ENCODE measurements around the gene SGIP1.

Gene SGIP1

DNA sequence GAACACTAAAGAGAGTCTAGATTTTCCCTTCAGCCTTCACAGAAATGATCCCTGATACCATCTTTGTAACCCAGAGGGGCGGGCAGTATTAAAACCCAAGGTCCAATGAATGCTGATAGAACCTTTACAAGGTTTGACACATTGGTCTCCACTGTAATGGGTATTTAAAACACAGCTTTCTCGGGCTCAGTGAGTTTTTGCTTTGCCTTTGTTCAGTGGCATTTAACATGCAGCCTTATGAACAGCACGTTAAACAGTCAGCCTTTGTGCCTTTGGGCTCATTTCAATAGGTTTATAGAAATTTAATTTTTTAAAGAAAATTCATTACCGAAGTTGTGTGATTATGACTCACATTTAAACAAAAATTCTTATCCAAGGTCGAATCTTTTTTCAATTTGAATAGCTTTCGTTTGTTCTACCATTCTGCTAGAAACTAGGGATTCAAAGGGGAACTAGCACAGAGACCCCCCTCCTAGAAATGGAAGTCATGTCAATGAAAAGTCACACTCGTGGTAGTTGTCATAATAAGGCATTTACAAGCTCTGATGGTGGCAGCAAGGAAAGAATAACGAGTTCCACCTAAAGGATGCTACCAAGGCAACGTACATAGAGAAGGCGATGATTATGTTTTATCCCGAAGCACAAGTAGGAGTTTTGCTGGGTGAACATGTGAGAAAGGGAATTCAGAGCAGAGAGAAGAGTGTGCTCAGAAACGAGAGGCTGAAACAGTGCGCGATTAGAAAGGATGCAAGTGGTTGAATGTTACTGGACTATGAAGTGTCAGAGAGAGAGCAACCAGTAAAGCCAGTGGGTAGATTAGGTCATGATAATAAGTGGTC lies 66.2 kb downstream of the SGIP1 start:
- DNase-seq (ENCODE audit: low read depth in 2 of 2, low spot score in 1 of 2), result no peak

DNA sequence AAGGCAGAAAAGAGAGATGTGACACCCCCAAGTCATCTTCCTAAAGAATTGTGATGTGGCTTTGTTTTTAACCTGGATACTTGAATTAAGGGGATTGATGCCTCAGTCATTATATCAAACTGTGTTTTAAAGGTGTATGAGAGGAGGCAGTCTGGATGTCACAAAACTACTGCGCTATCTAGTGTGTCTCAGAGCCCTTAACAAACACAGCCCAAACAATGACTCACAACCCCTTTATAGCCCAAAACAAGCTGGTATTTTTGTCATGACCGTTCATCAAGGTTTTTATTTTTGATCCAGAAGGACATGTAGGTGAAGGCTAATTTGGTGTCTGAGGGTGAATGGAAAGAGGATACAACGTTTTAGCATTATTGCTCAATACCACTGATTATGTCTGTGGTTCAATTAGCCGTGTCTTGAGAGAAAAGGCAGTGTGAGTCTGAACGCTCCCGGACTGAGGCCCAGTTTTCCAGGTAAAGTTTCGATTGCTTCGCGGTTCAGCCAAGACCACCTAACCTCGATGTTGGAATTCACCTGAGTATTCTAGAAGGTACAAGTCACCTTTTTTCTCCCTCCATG lies 71.6 kb downstream of the SGIP1 start:
- DNase-seq (ENCODE audit: low read depth in 2 of 2, low spot score in 1 of 2), result no peak

DNA sequence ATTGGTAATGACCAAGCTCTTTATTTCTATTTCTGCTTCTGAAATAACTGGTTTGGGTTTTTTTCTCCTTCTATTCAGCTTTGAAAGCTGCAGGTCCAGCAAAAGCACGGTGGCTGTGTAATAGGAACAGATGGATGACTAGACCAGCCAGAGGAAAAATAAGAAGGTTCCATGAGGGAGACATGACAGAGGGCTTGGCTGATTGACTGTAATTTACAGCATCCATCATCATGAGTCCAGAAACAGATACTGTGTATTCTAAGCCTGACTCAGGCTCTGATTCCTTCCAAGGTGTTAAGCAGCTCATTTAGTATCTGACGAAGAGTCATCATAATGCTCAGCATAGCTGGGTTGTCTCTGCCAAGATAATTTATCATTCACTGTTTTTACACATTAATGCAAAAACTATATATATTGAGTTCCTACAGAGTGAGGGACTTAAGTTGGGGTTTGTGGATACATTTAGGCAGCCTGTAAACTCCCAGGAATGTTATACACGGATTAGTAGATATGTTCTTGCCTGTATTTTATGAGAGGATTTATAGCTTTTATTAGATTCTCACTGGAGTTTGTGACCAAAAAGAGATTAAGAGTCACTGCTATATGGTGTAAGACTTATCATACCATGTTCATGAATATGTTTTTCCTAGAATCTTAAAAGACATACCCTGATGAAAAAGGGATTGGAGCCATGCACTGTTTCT lies 72.6 kb downstream of the SGIP1 start:
- DNase-seq (ENCODE audit: low read depth in 2 of 2, low spot score in 1 of 2), result no peak

DNA sequence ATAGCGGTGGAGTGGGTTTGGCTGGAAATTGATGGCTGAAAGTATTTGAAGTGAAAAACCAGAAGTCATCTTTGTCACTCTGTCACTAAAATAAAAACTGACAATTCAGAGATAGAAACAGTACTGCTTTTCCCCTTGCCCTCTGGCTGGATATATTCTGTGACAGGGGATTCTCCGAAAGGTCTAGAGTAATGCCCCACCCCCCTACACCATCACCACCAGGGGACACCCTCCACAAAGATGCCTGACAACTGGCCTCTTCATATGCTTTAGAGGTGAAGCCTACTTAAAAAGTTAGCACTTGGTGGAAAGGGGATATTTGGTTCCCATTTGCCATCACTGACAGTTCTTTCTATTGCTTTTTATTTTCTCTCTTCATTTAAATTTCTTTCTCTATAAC lies 73.5 kb downstream of the SGIP1 start:
- DNase-seq (ENCODE audit: low read depth in 2 of 2, low spot score in 1 of 2), result no peak

DNA sequence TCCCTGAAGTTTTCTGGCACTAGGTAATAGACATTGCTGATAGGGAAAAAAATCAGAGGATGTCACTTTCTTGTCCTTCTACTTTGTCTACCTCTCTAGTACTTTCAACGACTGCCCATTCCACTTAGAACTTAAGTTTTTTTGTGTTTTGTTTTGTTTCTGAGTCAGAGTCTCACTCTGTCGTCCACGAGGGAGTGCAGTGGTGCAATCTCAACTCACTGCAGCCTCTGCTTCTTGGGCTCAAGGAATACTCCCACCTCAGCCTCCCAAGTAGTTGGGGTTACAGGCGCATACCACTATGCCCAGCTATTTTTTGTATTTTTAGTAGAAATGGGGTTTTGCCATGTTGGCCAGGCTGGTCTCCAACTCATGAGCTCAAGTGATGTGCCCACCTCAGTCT lies 79.2 kb downstream of the SGIP1 start:
- no peak for DNase-seq (ENCODE audit: low read depth in 2 of 2, low spot score in 1 of 2)

DNA sequence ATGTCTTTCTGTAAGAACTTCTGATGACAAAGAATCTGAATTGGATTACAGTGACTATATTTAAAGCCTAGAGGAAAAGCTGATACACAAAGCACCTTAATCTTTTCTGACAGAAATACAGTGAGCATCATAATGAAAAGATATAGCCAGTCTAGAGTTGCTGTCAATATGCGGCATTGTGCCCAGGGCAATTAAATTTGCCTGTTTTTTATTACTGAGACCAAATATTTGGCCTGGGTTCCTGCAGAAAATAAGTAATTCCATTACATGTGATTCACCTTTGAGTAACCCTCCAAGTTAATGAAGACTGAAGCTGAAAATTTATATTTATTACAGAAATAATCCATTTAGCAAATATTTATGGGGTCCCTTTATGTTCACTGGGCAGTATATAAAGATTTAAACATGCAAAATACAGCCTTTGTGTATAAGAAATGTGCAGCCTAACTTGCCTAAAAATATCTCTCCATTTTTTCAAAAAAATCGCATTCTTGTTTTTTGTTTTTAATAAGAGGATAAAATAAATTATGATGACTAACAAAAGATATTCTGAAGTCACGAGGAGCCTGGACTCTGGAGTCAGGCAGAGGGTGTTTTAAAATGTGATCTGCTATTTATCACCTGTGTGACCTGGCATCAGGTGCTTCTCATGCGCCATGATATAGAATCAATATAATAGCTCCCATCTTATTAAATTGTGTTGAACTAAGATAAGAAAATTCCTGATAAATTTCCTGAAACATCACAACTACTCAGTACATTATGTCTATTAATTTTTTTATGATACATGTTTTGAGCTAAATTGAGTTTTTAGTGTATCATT lies 83.6 kb downstream of the SGIP1 start:
- DNase-seq (ENCODE audit: low read depth in 2 of 2, low spot score in 1 of 2), result no peak

DNA sequence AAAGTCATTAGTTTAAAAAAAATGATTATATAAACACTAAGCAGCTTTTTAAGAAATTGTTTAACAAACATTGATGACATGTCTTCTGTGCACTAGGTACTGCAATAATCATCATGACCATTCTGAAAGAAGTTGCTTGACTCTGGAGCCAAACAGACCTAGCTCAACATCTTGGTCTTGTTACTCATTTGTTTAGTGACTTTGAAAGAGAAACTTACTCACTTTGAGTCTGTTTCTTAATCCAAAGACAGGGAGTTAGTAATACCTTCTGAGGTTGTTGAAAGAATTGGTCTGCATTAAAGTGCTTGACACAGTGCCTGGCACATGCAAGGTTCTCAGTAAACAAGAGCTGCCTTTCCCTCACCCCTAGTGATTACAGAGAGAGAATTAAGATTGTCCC lies 84.4 kb downstream of the SGIP1 start:
- DNase-seq (ENCODE audit: low read depth in 2 of 2, low spot score in 1 of 2), result no peak

DNA sequence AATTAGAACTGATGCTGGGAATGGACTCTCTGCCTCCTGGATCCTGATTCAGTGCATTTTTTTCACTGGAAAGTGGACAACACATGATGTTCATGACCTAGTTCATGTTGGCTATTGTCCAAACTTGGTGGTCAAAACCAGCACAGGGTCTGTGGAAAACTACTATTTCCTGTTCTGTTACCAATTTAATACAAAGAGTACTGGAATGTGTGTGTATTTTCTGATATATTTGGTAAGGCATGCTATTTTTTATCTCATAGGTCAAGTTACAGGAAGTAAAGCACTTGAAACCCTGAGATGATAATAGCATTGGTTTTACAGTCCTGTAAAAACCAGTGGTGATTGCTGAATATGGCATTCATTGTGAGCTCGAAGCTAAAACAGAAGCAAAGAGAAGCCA lies 89.9 kb downstream of the SGIP1 start:
- DNase-seq (ENCODE audit: low read depth in 2 of 2, low spot score in 1 of 2), result no peak

DNA sequence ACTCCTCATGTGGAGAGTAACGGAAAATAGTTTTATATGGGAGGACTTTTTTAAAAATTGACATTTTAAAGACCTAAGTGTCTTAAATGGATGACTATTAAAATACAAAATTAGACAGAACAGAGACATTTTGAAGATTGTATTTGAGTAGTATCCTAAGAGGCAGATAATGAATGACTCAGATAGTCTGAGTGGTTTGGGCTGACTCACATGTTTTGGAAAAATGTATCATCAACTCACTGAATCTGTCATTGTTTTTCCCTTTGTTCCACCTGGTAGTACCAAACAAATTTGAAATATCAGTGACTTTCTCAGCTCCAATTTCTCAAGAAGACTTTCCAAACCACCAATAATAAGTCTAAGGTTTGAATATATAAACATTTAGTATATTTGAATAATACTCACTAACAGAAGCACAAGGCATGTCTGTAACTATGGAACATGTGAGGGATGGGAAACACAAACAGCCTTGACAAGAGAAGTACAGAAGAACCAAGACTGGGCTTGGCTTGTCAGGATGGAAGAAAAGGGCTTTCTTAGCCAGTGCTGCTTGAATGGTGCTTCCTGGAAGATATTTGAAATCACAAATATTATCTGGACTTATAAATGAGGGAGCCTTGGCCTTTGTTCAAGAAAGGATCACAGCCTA lies 90.6 kb downstream of the SGIP1 start:
- no peak for DNase-seq (ENCODE audit: low read depth in 2 of 2, low spot score in 1 of 2)

DNA sequence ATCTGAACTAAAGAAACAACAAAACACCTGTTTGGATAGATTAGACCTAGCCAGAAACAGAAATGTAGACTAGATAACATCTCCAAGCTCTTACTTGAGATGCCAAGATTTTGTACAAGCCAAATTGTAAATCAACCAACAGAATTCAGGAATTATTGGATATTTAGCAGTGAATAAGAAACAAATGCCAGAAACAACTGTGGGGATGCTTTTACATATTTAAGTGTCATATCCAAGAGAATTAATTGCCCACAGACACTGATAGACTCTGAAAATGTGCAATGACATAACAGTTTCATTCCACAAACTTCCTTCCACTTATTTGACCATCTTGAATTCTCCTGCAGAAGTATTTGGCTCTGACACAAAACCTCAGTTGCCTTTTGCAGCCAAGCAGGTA lies 92.3 kb downstream of the SGIP1 start:
- DNase-seq (ENCODE audit: low read depth in 2 of 2, low spot score in 1 of 2), result no peak

DNA sequence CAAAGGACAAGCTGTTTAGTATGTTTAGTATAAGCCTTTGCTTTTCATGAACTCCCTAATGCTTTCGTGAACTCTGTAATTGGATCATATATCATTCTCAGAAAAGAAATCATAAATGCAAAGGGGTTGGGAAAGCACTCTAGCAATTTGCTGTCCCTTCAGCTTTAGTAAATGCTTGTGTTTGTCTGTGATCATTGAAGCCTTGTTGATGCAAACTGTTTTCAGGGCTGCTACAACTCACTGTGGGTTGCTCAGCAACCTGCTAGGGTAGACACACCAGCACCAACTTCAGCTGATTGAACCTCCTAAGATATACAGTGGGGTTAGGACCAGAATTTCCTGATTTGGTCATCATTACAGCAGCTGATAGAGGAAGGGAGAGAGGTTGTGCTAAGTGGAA lies 95.0 kb downstream of the SGIP1 start:
- DNase-seq (ENCODE audit: low read depth in 2 of 2, low spot score in 1 of 2), result no peak

DNA sequence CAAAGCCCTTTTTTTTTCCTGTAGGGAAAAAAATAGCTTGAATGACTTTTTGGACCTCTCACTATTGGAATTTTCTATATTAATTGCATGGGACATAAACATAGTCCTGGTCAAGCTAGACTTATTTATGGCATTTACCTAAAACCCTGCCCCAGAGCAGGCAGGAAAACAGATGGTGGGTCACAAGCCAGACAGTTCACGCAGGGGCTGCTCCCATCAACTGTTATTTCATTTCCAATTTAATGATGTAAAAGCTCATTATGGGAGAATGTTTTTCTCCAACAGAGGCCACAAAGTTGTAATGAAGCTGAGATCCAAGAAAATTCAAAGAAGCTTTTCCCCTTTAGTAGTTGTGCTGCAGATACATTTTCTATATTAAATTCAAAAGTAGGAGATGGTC lies 99.2 kb downstream of the SGIP1 start:
- no peak for DNase-seq (ENCODE audit: low read depth in 2 of 2, low spot score in 1 of 2)

DNA sequence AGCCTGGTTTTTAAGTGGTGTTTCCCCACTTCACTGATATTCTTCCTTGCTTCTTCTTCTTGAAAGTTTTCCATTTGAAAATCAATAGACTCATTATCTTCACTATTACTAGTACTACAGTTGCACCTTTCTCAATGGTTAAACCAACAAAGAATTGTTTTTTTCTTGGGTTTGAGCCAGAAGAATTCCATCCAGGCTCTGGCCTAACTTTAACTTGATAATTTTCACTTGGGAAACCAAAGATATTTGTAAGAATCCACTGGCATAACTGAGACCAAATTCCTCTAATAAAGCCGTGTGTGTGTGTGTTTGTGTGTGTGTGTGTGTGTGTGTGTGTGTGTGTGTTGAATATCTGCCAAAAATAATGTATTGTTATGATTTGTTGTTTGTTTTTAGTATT lies 103.2 kb downstream of the SGIP1 start:
- DNase-seq (ENCODE audit: low read depth in 2 of 2, low spot score in 1 of 2), result no peak

DNA sequence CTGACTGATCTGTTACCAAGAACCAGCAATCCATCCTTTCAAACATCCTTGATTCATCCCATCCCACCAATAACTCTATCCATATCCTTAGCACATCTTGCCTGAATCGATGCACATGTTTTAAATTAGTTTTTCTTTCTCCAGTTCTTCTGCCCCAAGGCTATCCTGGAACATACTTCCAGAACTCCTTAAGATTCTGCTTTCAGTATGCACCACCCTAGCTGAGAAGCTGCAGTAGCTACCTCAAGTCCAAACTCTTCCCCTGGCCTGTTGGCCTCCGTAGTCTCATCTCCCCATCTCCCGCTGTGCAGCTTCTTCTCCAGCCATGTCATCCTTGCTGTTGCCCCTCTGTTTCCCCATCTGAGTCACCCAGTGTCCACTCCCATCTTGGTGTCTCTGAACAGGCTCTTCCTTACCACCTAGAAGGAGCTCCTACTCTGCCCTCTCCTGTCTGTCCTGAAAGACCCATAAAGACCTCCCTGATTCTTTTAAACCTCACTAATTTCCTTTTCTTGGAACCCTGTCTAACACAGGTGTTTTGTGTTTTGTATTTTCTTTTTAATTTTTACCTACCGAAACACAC lies 108.0 kb downstream of the SGIP1 start:
- DNase-seq (ENCODE audit: low read depth in 2 of 2, low spot score in 1 of 2), result no peak

DNA sequence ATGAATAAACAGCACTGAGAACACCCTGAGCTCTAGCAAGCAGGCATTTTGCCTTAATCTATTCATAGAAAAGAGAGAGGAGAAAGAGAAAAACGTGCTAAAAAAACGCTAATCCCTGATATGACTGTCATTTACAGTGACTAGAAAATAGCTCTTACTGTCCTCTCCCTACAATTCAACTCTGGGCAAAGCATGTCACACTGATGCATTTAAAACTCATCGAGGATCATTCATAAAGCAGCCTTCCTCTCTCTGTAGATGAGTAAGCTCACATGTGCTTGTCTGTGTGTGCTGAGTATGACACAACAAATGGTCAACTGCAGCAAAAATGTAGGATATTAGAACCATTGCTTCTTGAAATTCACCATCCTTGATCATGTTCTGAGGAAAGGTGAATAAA lies 109.0 kb downstream of the SGIP1 start:
- no peak for DNase-seq (ENCODE audit: low read depth in 2 of 2, low spot score in 1 of 2)

DNA sequence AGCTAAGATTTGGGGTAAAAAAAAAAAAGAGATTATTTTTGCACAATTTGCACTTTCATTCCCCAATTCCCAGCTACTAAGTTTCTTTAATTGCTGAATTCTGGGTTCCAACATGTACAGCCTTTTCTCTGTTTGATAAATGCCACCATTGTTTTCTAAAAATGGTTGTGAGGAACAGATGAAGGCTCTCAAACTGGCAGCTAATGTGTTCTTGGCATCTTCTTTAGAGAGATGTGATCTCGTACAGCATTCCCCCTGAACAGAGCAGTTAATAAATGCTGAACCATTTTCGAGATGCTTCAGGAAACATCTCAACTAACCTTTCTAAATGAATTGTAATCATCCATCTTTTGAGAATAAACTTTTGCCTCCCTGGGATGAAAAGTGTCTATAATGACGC lies 110.4 kb downstream of the SGIP1 start:
- DNase-seq (ENCODE audit: low read depth in 2 of 2, low spot score in 1 of 2), result no peak

DNA sequence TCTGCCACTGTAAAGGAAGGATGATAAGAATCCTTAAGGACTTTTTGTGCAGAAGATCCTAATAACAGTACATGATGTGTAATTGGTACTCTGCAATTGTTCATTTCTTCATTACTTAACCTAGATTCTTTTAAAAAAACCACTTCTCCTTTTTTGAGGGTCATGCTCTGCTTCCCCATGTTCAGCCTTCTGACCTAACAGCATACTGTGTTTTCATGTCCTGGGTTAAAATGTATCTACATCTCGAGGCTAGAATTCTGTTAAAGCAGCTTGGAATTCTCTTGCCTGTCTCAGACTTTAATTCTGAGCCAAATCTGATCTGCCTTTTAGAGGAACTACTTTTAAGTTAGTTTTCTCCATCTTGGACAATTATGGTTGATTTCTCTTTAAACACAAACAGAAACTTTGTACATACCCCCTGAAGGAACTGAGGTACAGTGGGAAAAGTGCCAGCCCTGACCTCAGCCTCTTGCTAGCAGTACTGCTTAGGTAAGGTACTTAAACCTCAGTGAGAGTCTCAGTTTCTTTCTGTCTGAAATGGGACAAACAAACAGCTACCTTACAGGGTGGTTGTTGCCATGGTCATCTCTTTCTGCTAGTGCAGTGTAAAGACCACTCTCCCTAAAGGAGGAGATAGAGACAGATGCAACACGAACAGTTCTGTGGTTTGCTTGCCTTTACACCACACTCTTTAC lies 115.1 kb downstream of the SGIP1 start:
- no peak for DNase-seq (ENCODE audit: low read depth in 2 of 2, low spot score in 1 of 2)

DNA sequence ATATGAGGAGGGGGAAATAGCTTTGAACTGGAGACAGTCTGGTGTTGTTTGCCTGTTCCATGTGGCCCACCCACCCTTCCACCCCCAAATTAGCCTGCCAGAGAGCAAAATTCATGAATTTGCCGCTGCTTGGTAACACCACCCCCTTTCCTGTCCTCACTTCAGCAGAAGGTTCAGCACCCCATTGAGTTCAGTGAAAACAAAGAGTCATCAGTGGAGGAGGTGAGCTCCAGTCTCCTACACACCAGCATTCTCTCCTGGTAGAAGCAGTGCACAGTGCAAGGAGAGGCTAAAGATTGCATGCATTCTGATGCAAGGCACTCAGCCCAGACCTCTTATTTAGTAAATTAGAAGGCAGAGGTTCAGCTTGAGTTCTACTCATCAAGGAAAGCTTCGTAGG lies 118.6 kb downstream of the SGIP1 start:
- no peak for DNase-seq (ENCODE audit: low read depth in 2 of 2, low spot score in 1 of 2)

DNA sequence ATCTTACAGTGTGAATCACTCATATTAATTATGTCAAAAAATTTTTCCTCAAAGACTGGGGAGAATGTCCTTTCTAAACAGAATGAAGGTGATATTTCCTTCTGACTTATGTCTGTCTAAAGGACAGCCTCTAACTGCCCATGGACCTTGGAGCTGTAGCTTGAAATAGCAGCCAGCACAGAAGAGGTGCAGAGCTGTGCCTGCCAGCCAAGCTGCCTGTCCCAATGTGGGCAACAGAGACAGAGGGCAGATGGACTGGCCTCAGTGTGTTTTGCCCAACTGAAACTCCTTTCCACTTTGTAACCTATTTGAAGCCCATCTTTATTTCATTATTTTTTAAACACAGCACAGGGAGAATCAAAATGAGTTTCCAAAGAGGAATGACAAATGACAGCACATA lies 120.7 kb downstream of the SGIP1 start:
- no peak for DNase-seq (ENCODE audit: low read depth in 2 of 2, low spot score in 1 of 2)

DNA sequence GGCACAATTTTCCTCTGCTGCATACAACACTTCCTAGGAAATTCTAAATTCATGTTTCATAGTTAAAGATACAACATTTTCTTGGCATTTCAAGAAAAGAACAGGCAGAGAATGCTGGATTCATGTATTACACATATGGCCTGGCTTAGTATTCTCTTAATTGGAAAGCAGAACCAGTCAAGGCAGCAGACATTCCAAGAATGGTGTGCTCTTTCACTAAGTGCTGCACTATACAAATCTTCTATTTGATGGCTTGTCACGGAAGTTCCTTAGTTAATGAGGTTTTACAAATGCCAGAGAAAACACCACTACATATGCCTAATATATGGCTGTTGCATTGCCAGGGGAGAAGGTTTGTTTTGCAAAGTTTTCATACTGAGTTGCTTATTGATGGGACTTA lies 137.5 kb downstream of the SGIP1 start:
- DNase-seq (ENCODE audit: low read depth in 2 of 2, low spot score in 1 of 2), result no peak
